ENCODE results near the gene ACSL1. TPM values are rescaled to one million over a fixed set of nuclear protein-coding genes. Genes with fewer than 3 reads are reported as not detected.
A peak's percentile ranks its signal among the peaks of the same experiment; 100 is the strongest.

ACSL1 gene
- total and polyA plus RNA-seq, 9 of the 15 experiments (the other 6 are each of a cell fraction or from before 2014, with no cell fraction given): 6.7 to 24.1 (median 15.0) TPM

DNA sequence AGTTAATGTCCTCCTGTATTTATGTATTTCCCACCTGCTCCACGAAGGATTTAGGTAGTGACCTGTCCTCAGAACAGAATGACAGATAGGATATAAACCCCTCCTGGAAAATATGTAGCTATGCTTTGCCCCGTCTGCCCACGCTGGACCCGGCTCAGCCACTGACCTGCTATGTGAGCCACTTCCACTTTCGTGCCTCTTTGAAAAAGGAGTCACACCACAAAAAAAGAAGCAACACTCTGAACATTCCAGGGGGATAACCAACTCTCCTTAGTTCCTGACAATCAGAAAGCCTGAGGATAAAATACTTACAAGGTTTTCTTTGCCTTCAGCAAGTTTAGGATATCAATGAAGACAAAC, 11.1 kb downstream of the ACSL1 start:
- no peak for FAIRE-seq
- TF ChIP-seq ZNF668 (CRISPR knock-in tag; IDR thresholded peaks at IDR 0.05): no peak
- TF ChIP-seq TBP (optimal IDR thresholded peaks at IDR 0.05; ENCODE audit: low read depth, low read length): no peak
- no peak for TF ChIP-seq ZNF184 (CRISPR knock-in tag; IDR thresholded peaks at IDR 0.05)
- TF ChIP-seq CTBP1 (IDR thresholded peaks at IDR 0.05; ENCODE audit: borderline replicate concordance): no peak
- TF ChIP-seq, protein P1, sequence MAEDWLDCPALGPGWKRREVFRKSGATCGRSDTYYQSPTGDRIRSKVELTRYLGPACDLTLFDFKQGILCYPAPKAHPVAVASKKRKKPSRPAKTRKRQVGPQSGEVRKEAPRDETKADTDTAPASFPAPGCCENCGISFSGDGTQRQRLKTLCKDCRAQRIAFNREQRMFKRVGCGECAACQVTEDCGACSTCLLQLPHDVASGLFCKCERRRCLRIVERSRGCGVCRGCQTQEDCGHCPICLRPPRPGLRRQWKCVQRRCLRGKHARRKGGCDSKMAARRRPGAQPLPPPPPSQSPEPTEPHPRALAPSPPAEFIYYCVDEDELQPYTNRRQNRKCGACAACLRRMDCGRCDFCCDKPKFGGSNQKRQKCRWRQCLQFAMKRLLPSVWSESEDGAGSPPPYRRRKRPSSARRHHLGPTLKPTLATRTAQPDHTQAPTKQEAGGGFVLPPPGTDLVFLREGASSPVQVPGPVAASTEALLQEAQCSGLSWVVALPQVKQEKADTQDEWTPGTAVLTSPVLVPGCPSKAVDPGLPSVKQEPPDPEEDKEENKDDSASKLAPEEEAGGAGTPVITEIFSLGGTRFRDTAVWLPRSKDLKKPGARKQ (CRISPR knock-in tag; IDR thresholded peaks at IDR 0.05): 0 out of 2 replicates have a peak, but pooled peaks have one; percentile 25
- no peak for TF ChIP-seq MYNN (IDR thresholded peaks at IDR 0.05)
- TF ChIP-seq MYNN (CRISPR knock-in tag; IDR thresholded peaks at IDR 0.05): no peak
- 0 out of 2 replicates have a peak, but pooled peaks have one; percentile 37 for TF ChIP-seq MECOM (CRISPR knock-in tag; IDR thresholded peaks at IDR 0.05)
- TF ChIP-seq ZNF124 (CRISPR knock-in tag; IDR thresholded peaks at IDR 0.05): no peak
- TF ChIP-seq CREB1 (IDR thresholded peaks at IDR 0.05): no peak
- TF ChIP-seq CREB1 (CRISPR knock-in tag; IDR thresholded peaks at IDR 0.05): no peak
- TF ChIP-seq TFAM (CRISPR knock-in tag; conservative IDR thresholded peaks at IDR 0.05): no peak
- no peak for TF ChIP-seq ZNF717 (CRISPR knock-in tag; IDR thresholded peaks at IDR 0.05)
- no peak for TF ChIP-seq ZKSCAN8 (CRISPR knock-in tag; IDR thresholded peaks at IDR 0.05)
- TF ChIP-seq MEF2D (tag; conservative IDR thresholded peaks at IDR 0.05; ENCODE audit: low read depth): no peak
- no peak for TF ChIP-seq FOXP1 (CRISPR knock-in tag; IDR thresholded peaks at IDR 0.05)
- no peak for TF ChIP-seq NEUROD1 (IDR thresholded peaks at IDR 0.05; ENCODE audit: borderline replicate concordance, low read depth, low read length, partially characterized antibody)
- TF ChIP-seq ZNF77 (CRISPR knock-in tag; IDR thresholded peaks at IDR 0.05): no peak
- TF ChIP-seq RAD21 (CRISPR knock-in tag; conservative IDR thresholded peaks at IDR 0.05 in 1 of 2, IDR thresholded peaks at IDR 0.05 in 1 of 2): no peak
- peak in 1 of 2 experiments; percentile 30; a peak in 1 of 4 replicates for TF ChIP-seq TEAD1 (CRISPR knock-in tag; IDR thresholded peaks at IDR 0.05)
- no peak for TF ChIP-seq NCOA6 (IDR thresholded peaks at IDR 0.05)
- intact Hi-C loops (cut with micrococcal nuclease) (loop anchor here (1.0 kb wide), 1 partner anchor 80 kb away; the partner anchor contains the start of gene CENPU), in situ Hi-C loops (cut with MboI) (no loop called here)
- no peak overlapping the region for H3K4me3 ChIP-seq
- H3K4me1 ChIP-seq (replicated peaks in 1 of 2; ENCODE audit: control insufficient read depth in 2 of 2, insufficient read depth in 2 of 2, low read length in 2 of 2): peaks cover 26 to 51% of the 10 kb centered on the region in 2 experiments
- H3K27me3 ChIP-seq (ENCODE audit: control insufficient read depth in 2 of 2, insufficient read depth in 2 of 2, low read length in 2 of 2): no peaks in the 10 kb centered on the region
- H3K9ac ChIP-seq (ENCODE audit: insufficient read depth in 1 of 2, low read depth in 2 of 2, low read length in 2 of 2): peak overlapping the region in 1 of 2 experiments; percentile 33; a peak in 2 of 4 replicates
- CTCF ChIA-PET (ENCODE audit: low intra/inter-chr PET ratio): no interaction called here
- BruUV-seq (replicated peaks): no TSS peak
- peaks cover 10% of the 10 kb centered on the region; the same call in 1 of the 3 replicates for H3K79me2 ChIP-seq (ENCODE audit: control insufficient read depth, insufficient read depth, low read length)
- H4K20me1 ChIP-seq (replicated peaks; ENCODE audit: control insufficient read depth, insufficient read depth, low read length): peaks cover 14% of the 10 kb centered on the region; the same call in 1 of the 2 replicates
- ATAC-seq: no peak
- WGBS (ENCODE audit: insufficient coverage, low coverage, missing lambda C conversion rate): 28% methylated on average over 5 of the region's 5 CpGs
- H3K27ac ChIP-seq (ENCODE audit: extremely low read depth, low read depth, low read length): peak overlapping the region; percentile 37; the same call in 1 of the 3 replicates
- POLR2A ChIA-PET: no interaction called here
- peak overlapping the region; percentile 60 for H3K4me2 ChIP-seq (ENCODE audit: insufficient read depth, low read length)
- no peaks in the 10 kb centered on the region for H3K9me1 ChIP-seq (ENCODE audit: control insufficient read depth, insufficient read depth, low read length)
- H3K9me3 ChIP-seq (replicated peaks; ENCODE audit: control insufficient read depth, insufficient read depth, low read depth, low read length): no peaks in the 10 kb centered on the region
- peak overlapping the region; percentile 48 for H2AFZ ChIP-seq (ENCODE audit: low read depth, low read length)
- no peaks in the 10 kb centered on the region for H3K36me3 ChIP-seq (ENCODE audit: control insufficient read depth, insufficient read depth, low read length)
- no peak for DNase-seq (ENCODE audit: extremely low read depth in 1 of 4, low spot score in 3 of 4)

Measured in K562 (cell line).